ENCODE measurements around the gene KCNG1.

Gene KCNG1

GRCh38 chr20:50958615-50959542 is 64.0 kb downstream of the KCNG1 start, which contains the start of gene MOCS3:
MOCS3 (plus strand) TSS chr20:50958818; CDS start chr20:50958843, 25 bp downstream.
- H3K4me3 ChIP-seq (ENCODE audit: low read depth, low read length) = peak within 1 kb of the TSS; percentile 100
- ChIA-PET POLR2A (interaction anchor here (0.9 to 2.6 kb wide), 6 partner anchors 11 to 168 kb away, joined by 3 to 35 read pairs (median 6); partner anchors contain the start of genes ADNP and BCAS4), CTCF (interaction anchor here (0.8 to 2.2 kb wide), 4 partner anchors 23 to 168 kb away, joined by 4 to 8 read pairs (median 6); partner anchors contain the start of gene ADNP)
- H3K9me3 ChIP-seq (ENCODE audit: control insufficient read depth, insufficient read depth, low read depth, low read length) = no peaks in the 10 kb centered on the region
- peak within 1 kb of the TSS; percentile 87 for H3K27ac ChIP-seq (ENCODE audit: extremely low read depth, low read depth, low read length)
- H3K4me1 ChIP-seq (ENCODE audit: control insufficient read depth, insufficient read depth, low read length) = peaks cover 2% of the 10 kb centered on the region; the same call in 1 of the 2 replicates
- H3K36me3 ChIP-seq (ENCODE audit: control insufficient read depth in 2 of 2, insufficient read depth in 1 of 2, low read length in 2 of 2) = peaks cover 10 to 33% of the 10 kb centered on the region in 2 experiments
- TF ChIP-seq, protein P1, sequence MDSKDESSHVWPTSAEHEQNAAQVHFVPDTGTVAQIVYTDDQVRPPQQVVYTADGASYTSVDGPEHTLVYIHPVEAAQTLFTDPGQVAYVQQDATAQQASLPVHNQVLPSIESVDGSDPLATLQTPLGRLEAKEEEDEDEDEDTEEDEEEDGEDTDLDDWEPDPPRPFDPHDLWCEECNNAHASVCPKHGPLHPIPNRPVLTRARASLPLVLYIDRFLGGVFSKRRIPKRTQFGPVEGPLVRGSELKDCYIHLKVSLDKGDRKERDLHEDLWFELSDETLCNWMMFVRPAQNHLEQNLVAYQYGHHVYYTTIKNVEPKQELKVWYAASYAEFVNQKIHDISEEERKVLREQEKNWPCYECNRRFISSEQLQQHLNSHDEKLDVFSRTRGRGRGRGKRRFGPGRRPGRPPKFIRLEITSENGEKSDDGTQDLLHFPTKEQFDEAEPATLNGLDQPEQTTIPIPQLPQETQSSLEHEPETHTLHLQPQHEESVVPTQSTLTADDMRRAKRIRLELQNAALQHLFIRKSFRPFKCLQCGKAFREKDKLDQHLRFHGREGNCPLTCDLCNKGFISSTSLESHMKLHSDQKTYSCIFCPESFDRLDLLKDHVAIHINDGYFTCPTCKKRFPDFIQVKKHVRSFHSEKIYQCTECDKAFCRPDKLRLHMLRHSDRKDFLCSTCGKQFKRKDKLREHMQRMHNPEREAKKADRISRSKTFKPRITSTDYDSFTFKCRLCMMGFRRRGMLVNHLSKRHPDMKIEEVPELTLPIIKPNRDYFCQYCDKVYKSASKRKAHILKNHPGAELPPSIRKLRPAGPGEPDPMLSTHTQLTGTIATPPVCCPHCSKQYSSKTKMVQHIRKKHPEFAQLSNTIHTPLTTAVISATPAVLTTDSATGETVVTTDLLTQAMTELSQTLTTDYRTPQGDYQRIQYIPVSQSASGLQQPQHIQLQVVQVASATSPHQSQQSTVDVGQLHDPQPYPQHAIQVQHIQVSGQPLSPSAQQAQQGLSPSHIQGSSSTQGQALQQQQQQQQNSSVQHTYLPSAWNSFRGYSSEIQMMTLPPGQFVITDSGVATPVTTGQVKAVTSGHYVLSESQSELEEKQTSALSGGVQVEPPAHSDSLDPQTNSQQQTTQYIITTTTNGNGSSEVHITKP (tag by site-specific recombination; IDR thresholded peaks at IDR 0.05) = peak; percentile 100
- TF ChIP-seq ZNF423 (tag by site-specific recombination; IDR thresholded peaks at IDR 0.05) (no peak), WT1 (tag by site-specific recombination; IDR thresholded peaks at IDR 0.05) (no peak), ZNF580 (tag by site-specific recombination; IDR thresholded peaks at IDR 0.05) (no peak), RBAK (tag by site-specific recombination; IDR thresholded peaks at IDR 0.05) (no peak), BCL11B (tag by site-specific recombination; IDR thresholded peaks at IDR 0.05; ENCODE audit: low read depth) (no peak), KLF7 (tag by site-specific recombination; IDR thresholded peaks at IDR 0.05; ENCODE audit: borderline replicate concordance) (no peak), ZNF426 (tag by site-specific recombination; IDR thresholded peaks at IDR 0.05) (no peak), TRIM28 (IDR thresholded peaks at IDR 0.05; ENCODE audit: borderline replicate concordance, low read length) (no peak), GLIS1 (tag by site-specific recombination; IDR thresholded peaks at IDR 0.05) (no peak), ZNF558 (tag by site-specific recombination; IDR thresholded peaks at IDR 0.05) (no peak), ZNF146 (tag by site-specific recombination; IDR thresholded peaks at IDR 0.05) (no peak), ZSCAN23 (tag by site-specific recombination; IDR thresholded peaks at IDR 0.05) (no peak), ZNF366 (tag by site-specific recombination; conservative IDR thresholded peaks at IDR 0.05) (no peak), ZNF600 (tag by site-specific recombination; IDR thresholded peaks at IDR 0.05) (no peak), ZFP37 (tag by site-specific recombination; IDR thresholded peaks at IDR 0.05) (0 out of 2 replicates have a peak, but pooled peaks have one; percentile 30), KLF17 (tag by site-specific recombination; IDR thresholded peaks at IDR 0.05) (0 out of 2 replicates have a peak, but pooled peaks have one; percentile 2), ZNF654 (tag by site-specific recombination; IDR thresholded peaks at IDR 0.05; ENCODE audit: low read depth) (no peak), ZNF133 (tag by site-specific recombination; IDR thresholded peaks at IDR 0.05) (no peak), ZNF670 (tag by site-specific recombination; IDR thresholded peaks at IDR 0.05; ENCODE audit: low read depth) (no peak), HIC1 (tag by site-specific recombination; IDR thresholded peaks at IDR 0.05) (no peak), MYNN (tag by site-specific recombination; IDR thresholded peaks at IDR 0.05; ENCODE audit: borderline replicate concordance) (no peak), ZNF37A (tag by site-specific recombination; IDR thresholded peaks at IDR 0.05) (no peak), KLF16 (tag by site-specific recombination; IDR thresholded peaks at IDR 0.05) (peak; percentile 38; the same call in 1 of the 2 replicates), ZSCAN5A (tag by site-specific recombination; IDR thresholded peaks at IDR 0.05) (0 out of 2 replicates have a peak, but pooled peaks have one; percentile 24), ZIC2 (tag by site-specific recombination; IDR thresholded peaks at IDR 0.05) (no peak), ZBTB44 (tag by site-specific recombination; IDR thresholded peaks at IDR 0.05) (no peak)
